Limb (tissue), 2 donors: ENCODE measurements around the gene SLC66A1.
A peak's percentile ranks its signal among the peaks of the same experiment; 100 is the strongest.

Experiments used
- DNase-seq, 2 donors: peaks; one replicate each; pipeline ENCODE4 v3.0.0-alpha.2; 2016; ENCODE audit errors: extremely low spot score in 2 of 2

The SLC66A1 gene

GRCh38 chr1:19342894-19343616 is 30.9 kb downstream of the SLC66A1 start:
- DNase-seq, result no peak

GRCh38 chr1:19343617-19344350 is 31.7 kb downstream of the SLC66A1 start:
- DNase-seq, result no peak

GRCh38 chr1:19344372-19344810 is 32.3 kb downstream of the SLC66A1 start:
- DNase-seq, result peak in 1 of 2 donors; percentile 72

GRCh38 chr1:19344831-19345230 is 32.7 kb downstream of the SLC66A1 start:
- no peak for DNase-seq

GRCh38 chr1:19345391-19345790 is 33.3 kb downstream of the SLC66A1 start:
- DNase-seq, result no peak

GRCh38 chr1:19346026-19346425 is 33.9 kb downstream of the SLC66A1 start:
- DNase-seq, result no peak

GRCh38 chr1:19347533-19348172 is 35.5 kb downstream of the SLC66A1 start:
- DNase-seq, result no peak

- DNase-seq, result no peak
These were observed 36.5 kb downstream of the SLC66A1 start for GRCh38 chr1:19348441-19349198.

- DNase-seq, result no peak
These were observed 37.9 kb downstream of the SLC66A1 start for GRCh38 chr1:19349999-19350398.

- no peak for DNase-seq
These were observed 38.4 kb downstream of the SLC66A1 start for GRCh38 chr1:19350566-19350965.

- no peak for DNase-seq
These were observed 39.7 kb downstream of the SLC66A1 start for GRCh38 chr1:19351873-19352272.

- no peak for DNase-seq
These were observed 40.7 kb downstream of the SLC66A1 start for GRCh38 chr1:19352839-19353238.

- DNase-seq, result no peak
These were observed 41.5 kb downstream of the SLC66A1 start for GRCh38 chr1:19353596-19353995.

- DNase-seq, result no peak
These were observed 42.4 kb downstream of the SLC66A1 start for GRCh38 chr1:19354531-19354981.

GRCh38 chr1:19356266-19356665 is 44.1 kb downstream of the SLC66A1 start:
- DNase-seq, result no peak

- no peak for DNase-seq
These were observed 45.3 kb downstream of the SLC66A1 start for GRCh38 chr1:19357299-19357986.

GRCh38 chr1:19358710-19359109 is 46.6 kb downstream of the SLC66A1 start:
- no peak for DNase-seq

GRCh38 chr1:19359357-19359756 is 47.2 kb downstream of the SLC66A1 start:
- no peak for DNase-seq

GRCh38 chr1:19360016-19360415 is 47.9 kb downstream of the SLC66A1 start:
- DNase-seq, result no peak

- DNase-seq, result no peak
These were observed 48.3 kb downstream of the SLC66A1 start for GRCh38 chr1:19360432-19360831.
